ENCODE results near the gene COL8A1. TPM values are rescaled to one million over a fixed set of nuclear protein-coding genes. Genes with fewer than 3 reads are reported as not detected.

The COL8A1 gene
- total RNA-seq, 1 experiment from 2014 or later = 0.13 TPM

- no peak overlapping the region for H3K4me3 ChIP-seq (ENCODE audit: low read depth in 2 of 2, low read length in 2 of 2)
- in situ Hi-C loops (cut with HindIII; ENCODE audit: low pct_unique_long_range_greater_than_20kb, low sequenced_read_pairs) = no loop called here
Observed at GRCh38 chr3:99825004-99825640, 186.7 kb downstream of the COL8A1 start.

GRCh38 chr3:99829844-99830243, 191.4 kb downstream of the COL8A1 start:
- Histone ChIP-seq H3K36me3 (ENCODE audit: control insufficient read depth, insufficient read depth, low read length) (no peaks in the 10 kb centered on the region), H3K27ac (ENCODE audit: low read length) (no peak overlapping the region), H3K9me3 (ENCODE audit: control insufficient read depth, insufficient read depth, low read depth, low read length) (no peaks in the 10 kb centered on the region), H3K27me3 (ENCODE audit: control insufficient read depth, insufficient read depth, low read length) (no peaks in the 10 kb centered on the region), H3K4me1 (ENCODE audit: control insufficient read depth, insufficient read depth, low read length) (peaks cover 7% of the 10 kb centered on the region; the same call in 1 of the 2 replicates), H3K4me3 (ENCODE audit: low read depth in 2 of 2, low read length in 2 of 2) (no peak overlapping the region)
- intact Hi-C loops (cut with micrococcal nuclease; ENCODE audit: unreplicated experiment) = loop anchor here (5.0 kb wide), 1 partner anchor 762 kb away; no protein-coding TSS in a partner anchor
- DNase-seq (ENCODE audit: low read depth, low spot score) (no peak), ATAC-seq (no peak)
- BruUV-seq (replicated peaks) = no TSS peak
- TF ChIP-seq TCF7L2 (IDR thresholded peaks at IDR 0.05; ENCODE audit: low read depth, low read length) = no peak
- no peak for TF ChIP-seq CTCF (IDR thresholded peaks at IDR 0.05)
- TF ChIP-seq REST (IDR thresholded peaks at IDR 0.05; ENCODE audit: insufficient read depth in 1 of 2, low read depth in 2 of 2, low read length in 1 of 2) = no peak
- no peak for TF ChIP-seq SIN3A (IDR thresholded peaks at IDR 0.05; ENCODE audit: borderline replicate concordance, insufficient read depth, low read depth, low read length)
- no peak for TF ChIP-seq POLR2AphosphoS5 (IDR thresholded peaks at IDR 0.05; ENCODE audit: low read depth, low read length)
- CTCF ChIA-PET = interaction anchor here (1.0 kb wide), 1 partner anchor 425 kb away, joined by 7 read pairs; no protein-coding TSS in a partner anchor
- POLR2A ChIA-PET = no interaction called here
- in situ Hi-C loops (cut with HindIII; ENCODE audit: low pct_unique_long_range_greater_than_20kb, low sequenced_read_pairs) = no loop called here

More at GRCh38 chr3:99825004-99825640, 186.7 kb downstream of the COL8A1 start:
- peak overlapping the region; percentile 26; the same call in 1 of the 2 replicates for H3K27ac ChIP-seq (ENCODE audit: low read length)
- H3K36me3 ChIP-seq (ENCODE audit: control insufficient read depth, insufficient read depth, low read length) = no peaks in the 10 kb centered on the region
- DNase-seq (ENCODE audit: low read depth, low spot score) (no peak), ATAC-seq (peak; percentile 80)
- CTCF ChIA-PET = no interaction called here
- H3K9me3 ChIP-seq (ENCODE audit: control insufficient read depth, insufficient read depth, low read depth, low read length) = no peaks in the 10 kb centered on the region
- TF ChIP-seq POLR2AphosphoS5 (IDR thresholded peaks at IDR 0.05; ENCODE audit: low read depth, low read length) (no peak), SIN3A (IDR thresholded peaks at IDR 0.05; ENCODE audit: borderline replicate concordance, insufficient read depth, low read depth, low read length) (no peak), CTCF (IDR thresholded peaks at IDR 0.05) (no peak), TCF7L2 (IDR thresholded peaks at IDR 0.05; ENCODE audit: low read depth, low read length) (no peak), REST (IDR thresholded peaks at IDR 0.05; ENCODE audit: insufficient read depth in 1 of 2, low read depth in 2 of 2, low read length in 1 of 2) (no peak)
- intact Hi-C loops (cut with micrococcal nuclease; ENCODE audit: unreplicated experiment) = no loop called here
- no peaks in the 10 kb centered on the region for H3K27me3 ChIP-seq (ENCODE audit: control insufficient read depth, insufficient read depth, low read length)
- H3K4me1 ChIP-seq (ENCODE audit: control insufficient read depth, insufficient read depth, low read length) = peaks cover 19% of the 10 kb centered on the region; the same call in 1 of the 2 replicates
- BruUV-seq (replicated peaks) = no TSS peak
- POLR2A ChIA-PET = no interaction called here

Data from Panc1 (cell line).